ENCODE results near the gene C10orf105.

Gene C10orf105

GRCh38 chr10:71747039-71747531 is 27.5 kb upstream of the C10orf105 start:
- TF ChIP-seq GATA2 (IDR thresholded peaks at IDR 0.05; ENCODE audit: low read depth, low read length) (no peak), GATA3 (IDR thresholded peaks at IDR 0.05; ENCODE audit: low read depth, low read length) (no peak)

- TF ChIP-seq GATA3 (IDR thresholded peaks at IDR 0.05; ENCODE audit: low read depth, low read length), result no peak
- TF ChIP-seq GATA2 (IDR thresholded peaks at IDR 0.05; ENCODE audit: low read depth, low read length), result no peak
Measured at GRCh38 chr10:71746344-71747037, 26.9 kb upstream of the C10orf105 start.

- TF ChIP-seq GATA3 (IDR thresholded peaks at IDR 0.05; ENCODE audit: low read depth, low read length), result no peak
- TF ChIP-seq GATA2 (IDR thresholded peaks at IDR 0.05; ENCODE audit: low read depth, low read length), result no peak
Measured at GRCh38 chr10:71745664-71746250, 26.2 kb upstream of the C10orf105 start.

- no peak for TF ChIP-seq GATA3 (IDR thresholded peaks at IDR 0.05; ENCODE audit: low read depth, low read length)
- no peak for TF ChIP-seq GATA2 (IDR thresholded peaks at IDR 0.05; ENCODE audit: low read depth, low read length)
Measured at GRCh38 chr10:71744897-71745663, 25.5 kb upstream of the C10orf105 start.

GRCh38 chr10:71743866-71744265 is 24.3 kb upstream of the C10orf105 start:
- no peak for TF ChIP-seq GATA2 (IDR thresholded peaks at IDR 0.05; ENCODE audit: low read depth, low read length)
- TF ChIP-seq GATA3 (IDR thresholded peaks at IDR 0.05; ENCODE audit: low read depth, low read length), result no peak

GRCh38 chr10:71743089-71743838 is 23.7 kb upstream of the C10orf105 start:
- no peak for TF ChIP-seq GATA2 (IDR thresholded peaks at IDR 0.05; ENCODE audit: low read depth, low read length)
- TF ChIP-seq GATA3 (IDR thresholded peaks at IDR 0.05; ENCODE audit: low read depth, low read length), result no peak

- TF ChIP-seq GATA3 (IDR thresholded peaks at IDR 0.05; ENCODE audit: low read depth, low read length) (no peak), GATA2 (IDR thresholded peaks at IDR 0.05; ENCODE audit: low read depth, low read length) (no peak)
Measured at GRCh38 chr10:71742301-71743088, 22.9 kb upstream of the C10orf105 start.

- TF ChIP-seq GATA2 (IDR thresholded peaks at IDR 0.05; ENCODE audit: low read depth, low read length), result no peak
- TF ChIP-seq GATA3 (IDR thresholded peaks at IDR 0.05; ENCODE audit: low read depth, low read length), result no peak
Measured at GRCh38 chr10:71741671-71742070, 22.1 kb upstream of the C10orf105 start.

- TF ChIP-seq GATA3 (IDR thresholded peaks at IDR 0.05; ENCODE audit: low read depth, low read length) (no peak), GATA2 (IDR thresholded peaks at IDR 0.05; ENCODE audit: low read depth, low read length) (no peak)
Measured at GRCh38 chr10:71741029-71741428, 21.5 kb upstream of the C10orf105 start.

GRCh38 chr10:71740069-71740653 is 20.6 kb upstream of the C10orf105 start:
- no peak for TF ChIP-seq GATA2 (IDR thresholded peaks at IDR 0.05; ENCODE audit: low read depth, low read length)
- no peak for TF ChIP-seq GATA3 (IDR thresholded peaks at IDR 0.05; ENCODE audit: low read depth, low read length)

GRCh38 chr10:71739358-71739900 is 19.9 kb upstream of the C10orf105 start:
- TF ChIP-seq GATA2 (IDR thresholded peaks at IDR 0.05; ENCODE audit: low read depth, low read length), result no peak
- TF ChIP-seq GATA3 (IDR thresholded peaks at IDR 0.05; ENCODE audit: low read depth, low read length), result no peak

- no peak for TF ChIP-seq GATA2 (IDR thresholded peaks at IDR 0.05; ENCODE audit: low read depth, low read length)
- no peak for TF ChIP-seq GATA3 (IDR thresholded peaks at IDR 0.05; ENCODE audit: low read depth, low read length)
Measured at GRCh38 chr10:71737834-71738197, 18.2 kb upstream of the C10orf105 start.
